Measurements from ENCODE around the gene OSBPL5. TPM values are rescaled to one million over a fixed set of nuclear protein-coding genes. Genes with fewer than 3 reads are reported as not detected.

OSBPL5 gene
- total and polyA plus RNA-seq, 9 of the 15 experiments (the other 6 are each of a cell fraction or from before 2014, with no cell fraction given) = 0.06 to 14.8 (median 3.2) TPM

GRCh38 chr11:3042496-3043314, 122.4 kb downstream of the OSBPL5 start (continued):
- TF ChIP-seq, protein P1, sequence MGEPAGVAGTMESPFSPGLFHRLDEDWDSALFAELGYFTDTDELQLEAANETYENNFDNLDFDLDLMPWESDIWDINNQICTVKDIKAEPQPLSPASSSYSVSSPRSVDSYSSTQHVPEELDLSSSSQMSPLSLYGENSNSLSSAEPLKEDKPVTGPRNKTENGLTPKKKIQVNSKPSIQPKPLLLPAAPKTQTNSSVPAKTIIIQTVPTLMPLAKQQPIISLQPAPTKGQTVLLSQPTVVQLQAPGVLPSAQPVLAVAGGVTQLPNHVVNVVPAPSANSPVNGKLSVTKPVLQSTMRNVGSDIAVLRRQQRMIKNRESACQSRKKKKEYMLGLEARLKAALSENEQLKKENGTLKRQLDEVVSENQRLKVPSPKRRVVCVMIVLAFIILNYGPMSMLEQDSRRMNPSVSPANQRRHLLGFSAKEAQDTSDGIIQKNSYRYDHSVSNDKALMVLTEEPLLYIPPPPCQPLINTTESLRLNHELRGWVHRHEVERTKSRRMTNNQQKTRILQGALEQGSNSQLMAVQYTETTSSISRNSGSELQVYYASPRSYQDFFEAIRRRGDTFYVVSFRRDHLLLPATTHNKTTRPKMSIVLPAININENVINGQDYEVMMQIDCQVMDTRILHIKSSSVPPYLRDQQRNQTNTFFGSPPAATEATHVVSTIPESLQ (CRISPR knock-in tag; IDR thresholded peaks at IDR 0.05) = no peak
- TF ChIP-seq TAF9B (IDR thresholded peaks at IDR 0.05; ENCODE audit: partially characterized antibody) (no peak), TARDBP (IDR thresholded peaks at IDR 0.05) (no peak), PML (IDR thresholded peaks at IDR 0.05; ENCODE audit: low read length) (no peak), MCM5 (IDR thresholded peaks at IDR 0.05; ENCODE audit: low read depth) (no peak), DMBX1 (CRISPR knock-in tag; IDR thresholded peaks at IDR 0.05; ENCODE audit: borderline replicate concordance) (no peak), ELF2 (CRISPR knock-in tag; IDR thresholded peaks at IDR 0.05) (no peak), GATAD2B (IDR thresholded peaks at IDR 0.05; ENCODE audit: borderline replicate concordance) (no peak), CREBBP (IDR thresholded peaks at IDR 0.05; ENCODE audit: low read depth, low read length) (no peak), HDAC2 (IDR thresholded peaks at IDR 0.05) (no peak)
- TF ChIP-seq, protein P2, sequence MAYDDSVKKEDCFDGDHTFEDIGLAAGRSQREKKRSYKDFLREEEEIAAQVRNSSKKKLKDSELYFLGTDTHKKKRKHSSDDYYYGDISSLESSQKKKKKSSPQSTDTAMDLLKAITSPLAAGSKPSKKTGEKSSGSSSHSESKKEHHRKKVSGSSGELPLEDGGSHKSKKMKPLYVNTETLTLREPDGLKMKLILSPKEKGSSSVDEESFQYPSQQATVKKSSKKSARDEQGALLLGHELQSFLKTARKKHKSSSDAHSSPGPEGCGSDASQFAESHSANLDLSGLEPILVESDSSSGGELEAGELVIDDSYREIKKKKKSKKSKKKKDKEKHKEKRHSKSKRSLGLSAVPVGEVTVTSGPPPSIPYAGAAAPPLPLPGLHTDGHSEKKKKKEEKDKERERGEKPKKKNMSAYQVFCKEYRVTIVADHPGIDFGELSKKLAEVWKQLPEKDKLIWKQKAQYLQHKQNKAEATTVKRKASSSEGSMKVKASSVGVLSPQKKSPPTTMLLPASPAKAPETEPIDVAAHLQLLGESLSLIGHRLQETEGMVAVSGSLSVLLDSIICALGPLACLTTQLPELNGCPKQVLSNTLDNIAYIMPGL (CRISPR knock-in tag; IDR thresholded peaks at IDR 0.05) = no peak
- TF ChIP-seq, protein P3, sequence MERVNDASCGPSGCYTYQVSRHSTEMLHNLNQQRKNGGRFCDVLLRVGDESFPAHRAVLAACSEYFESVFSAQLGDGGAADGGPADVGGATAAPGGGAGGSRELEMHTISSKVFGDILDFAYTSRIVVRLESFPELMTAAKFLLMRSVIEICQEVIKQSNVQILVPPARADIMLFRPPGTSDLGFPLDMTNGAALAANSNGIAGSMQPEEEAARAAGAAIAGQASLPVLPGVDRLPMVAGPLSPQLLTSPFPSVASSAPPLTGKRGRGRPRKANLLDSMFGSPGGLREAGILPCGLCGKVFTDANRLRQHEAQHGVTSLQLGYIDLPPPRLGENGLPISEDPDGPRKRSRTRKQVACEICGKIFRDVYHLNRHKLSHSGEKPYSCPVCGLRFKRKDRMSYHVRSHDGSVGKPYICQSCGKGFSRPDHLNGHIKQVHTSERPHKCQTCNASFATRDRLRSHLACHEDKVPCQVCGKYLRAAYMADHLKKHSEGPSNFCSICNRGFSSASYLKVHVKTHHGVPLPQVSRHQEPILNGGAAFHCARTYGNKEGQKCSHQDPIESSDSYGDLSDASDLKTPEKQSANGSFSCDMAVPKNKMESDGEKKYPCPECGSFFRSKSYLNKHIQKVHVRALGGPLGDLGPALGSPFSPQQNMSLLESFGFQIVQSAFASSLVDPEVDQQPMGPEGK (CRISPR knock-in tag; IDR thresholded peaks at IDR 0.05; ENCODE audit: borderline replicate concordance) = no peak
